GM18517 (cell line): Measurements from ENCODE around the gene FSIP1.

ENCODE experiments used
- ATAC-seq: cut with Tn5 transposase; IDR thresholded peaks from one replicate; pipeline ENCODE4 v1.9.1; 2021; ENCODE audit warnings: mild to moderate bottlenecking, moderate library complexity; ENCODE audit not compliant: unreplicated experiment

The FSIP1 gene

DNA sequence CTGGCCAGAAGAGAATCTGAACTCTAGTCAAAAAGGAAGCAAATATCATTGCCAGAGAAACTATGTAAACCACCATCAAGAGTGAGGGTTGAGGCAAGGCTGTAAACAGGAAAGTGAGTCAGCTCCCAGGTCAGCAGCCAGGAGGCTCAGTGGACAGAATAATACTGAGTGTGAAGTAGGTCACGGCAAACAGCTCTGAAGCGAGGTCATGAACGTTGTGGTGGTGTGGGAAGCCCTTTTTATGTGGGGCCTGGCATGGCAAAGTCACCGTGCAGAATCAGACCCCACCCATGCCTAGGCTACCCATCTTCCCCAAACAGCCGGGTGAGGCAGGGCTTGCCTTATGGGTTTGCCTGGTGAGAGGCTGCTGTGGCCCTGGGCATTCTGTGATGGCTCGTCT is 157.8 kb downstream of the FSIP1 start:
- ATAC-seq, result no peak

DNA sequence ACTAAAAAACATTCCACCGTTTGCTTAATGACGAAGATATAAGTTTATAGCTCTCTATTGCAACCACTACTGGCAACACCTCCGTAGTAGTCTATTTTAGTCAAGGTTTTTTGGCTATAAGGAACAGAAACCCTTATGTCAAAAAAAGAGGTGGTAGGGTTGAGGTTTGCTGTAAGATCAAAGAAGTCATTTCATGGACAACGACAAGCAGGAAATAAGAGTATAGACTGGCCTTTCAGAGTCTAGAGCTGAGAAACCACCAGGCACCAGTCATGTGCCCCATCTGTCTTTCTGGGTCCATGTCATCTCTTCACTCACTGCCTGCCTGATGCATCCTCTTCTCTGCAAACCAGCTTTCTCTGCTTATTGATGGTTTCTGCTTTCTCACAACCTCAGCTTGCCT is 159.1 kb downstream of the FSIP1 start:
- peak; percentile 89 for ATAC-seq

DNA sequence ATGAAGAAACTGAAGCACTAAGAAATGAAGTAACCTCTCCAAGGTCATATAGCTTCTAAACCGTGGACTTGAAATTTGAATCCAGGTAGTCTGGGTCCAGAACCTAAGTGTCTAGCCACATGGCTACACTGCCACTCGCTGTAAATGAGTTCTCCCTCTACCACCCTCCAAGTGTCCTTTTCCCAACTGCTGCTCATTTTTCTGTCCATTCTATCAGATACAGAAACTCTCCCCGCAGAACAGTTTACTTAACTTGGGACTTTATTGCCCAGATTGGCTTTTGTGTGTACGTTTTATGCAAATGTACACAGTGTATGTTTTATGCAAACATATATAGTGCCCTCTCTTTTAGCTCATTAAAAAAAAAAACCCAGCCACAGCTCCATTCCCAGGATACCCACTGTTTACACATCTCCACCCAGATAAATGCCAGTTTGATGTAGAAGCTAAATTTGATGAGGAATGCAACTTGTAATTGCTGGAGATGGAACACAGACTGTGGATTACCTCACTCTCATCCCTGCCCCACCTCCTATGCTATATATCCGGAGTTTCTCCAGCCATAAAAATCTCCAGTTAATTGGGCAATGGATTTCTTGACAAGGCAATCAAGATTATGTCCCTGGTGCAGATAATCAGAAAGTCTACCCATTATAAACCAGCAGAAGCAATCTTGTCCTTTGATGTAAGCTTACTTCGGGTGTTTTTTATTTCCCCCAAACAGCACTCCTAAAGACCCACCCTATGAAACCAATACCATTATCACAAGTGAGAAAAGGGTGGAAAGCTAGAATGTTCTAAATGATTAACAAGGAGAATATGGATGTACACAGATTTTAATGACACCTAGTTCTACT is 159.8 kb downstream of the FSIP1 start:
- ATAC-seq, result no peak

DNA sequence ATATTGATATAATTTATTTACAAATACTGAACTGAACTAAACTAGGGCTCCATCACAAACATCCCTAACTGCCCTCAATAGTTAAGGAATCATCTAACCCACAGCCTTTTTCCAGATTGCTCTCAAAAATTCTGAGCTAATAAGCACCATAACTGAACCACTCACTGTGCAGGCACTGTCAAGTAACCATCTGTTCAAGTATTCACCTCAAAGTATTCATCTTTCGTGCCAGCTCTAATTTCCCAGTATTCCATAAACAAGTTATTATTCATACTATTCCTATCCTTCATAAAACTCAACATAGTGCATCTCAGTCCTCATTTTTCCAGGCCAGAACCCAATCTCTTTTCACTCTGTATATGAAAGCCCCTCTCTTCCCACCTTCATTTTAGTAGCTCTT is 160.7 kb downstream of the FSIP1 start:
- ATAC-seq, result no peak

DNA sequence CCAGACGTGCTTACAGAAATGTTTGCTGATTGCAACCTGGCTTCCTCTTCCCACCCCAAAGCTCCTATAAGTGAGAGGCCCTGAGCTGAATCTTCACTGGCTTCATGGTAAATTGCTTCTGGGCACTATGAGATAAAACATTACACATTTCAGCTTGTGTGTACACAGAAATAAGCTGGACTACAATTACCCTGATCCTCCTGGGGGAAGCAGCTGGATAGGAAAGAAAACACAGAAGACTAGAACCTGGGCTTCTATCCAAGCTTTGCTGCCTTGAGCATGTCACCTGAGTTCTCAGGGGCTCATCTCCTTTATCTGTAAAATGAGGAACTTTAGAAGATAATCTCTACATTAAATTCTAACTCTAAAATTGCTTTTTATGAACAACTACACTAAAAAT is 161.4 kb downstream of the FSIP1 start:
- no peak for ATAC-seq

DNA sequence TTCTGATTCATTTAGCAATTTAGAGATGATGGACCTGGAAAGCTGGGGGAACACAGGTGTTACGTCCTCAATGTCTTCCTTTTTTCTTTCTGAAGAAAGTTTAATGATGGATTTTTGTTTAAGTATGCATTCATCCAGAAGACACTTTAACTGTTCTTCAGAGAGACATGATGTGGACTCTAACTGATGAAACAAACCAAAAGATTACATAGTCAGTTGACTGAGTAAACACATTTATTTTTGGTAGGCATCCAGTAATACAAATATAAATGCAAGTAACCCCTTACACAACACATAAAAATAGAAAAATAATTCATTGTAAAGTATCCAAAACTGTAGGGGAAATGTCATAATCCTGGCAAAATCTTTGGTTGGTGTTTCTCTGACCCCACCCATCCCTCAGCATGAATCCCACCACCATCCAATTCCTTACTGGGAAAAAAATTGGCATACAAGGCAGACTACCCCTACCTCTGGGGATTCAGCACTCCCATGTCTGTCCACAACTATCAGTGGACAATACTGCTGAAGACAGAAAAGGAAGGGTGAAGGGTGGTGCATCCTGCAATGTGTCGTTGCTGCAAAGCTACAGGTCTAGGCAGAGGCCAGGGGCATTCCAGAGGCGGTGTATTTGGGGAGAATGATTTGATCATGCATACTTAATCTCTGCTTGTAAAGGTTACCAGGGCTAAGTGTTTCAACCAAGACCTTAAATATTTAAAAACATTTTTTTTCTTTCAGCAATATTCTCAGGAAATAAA is 164.4 kb downstream of the FSIP1 start:
- no peak for ATAC-seq

DNA sequence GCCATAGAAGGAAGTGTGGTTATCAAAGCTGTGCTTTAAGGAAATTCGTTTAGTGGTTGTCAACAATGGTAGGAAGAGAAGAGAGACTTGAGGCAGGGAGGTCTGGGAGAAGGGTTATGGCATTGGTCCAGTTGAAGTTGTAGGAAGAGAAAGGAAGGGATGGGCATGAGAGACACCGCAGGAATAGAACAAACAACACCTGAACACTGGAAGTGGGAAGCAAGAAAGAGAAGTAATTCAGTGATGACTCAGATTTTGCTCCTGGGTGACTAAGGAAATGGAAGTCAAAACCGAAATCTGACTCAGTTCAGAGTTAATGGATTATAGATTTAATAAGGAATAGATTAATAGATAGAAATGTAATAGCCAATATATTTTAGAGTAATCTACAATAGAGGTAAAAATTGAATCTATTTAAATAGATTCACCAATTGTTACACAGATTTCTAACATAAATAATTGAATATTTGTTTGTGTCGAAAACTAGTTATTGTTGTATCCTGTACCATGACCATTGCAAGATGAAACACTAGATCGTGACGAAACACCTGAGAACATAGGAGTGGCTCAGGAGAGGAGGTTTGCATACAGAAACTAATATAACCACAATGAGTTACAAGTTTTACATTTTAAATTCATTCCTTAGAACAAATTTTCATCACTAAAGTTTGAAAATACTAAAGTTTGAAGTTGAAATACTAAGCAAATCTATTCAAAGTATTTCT is 165.7 kb downstream of the FSIP1 start:
- ATAC-seq, result no peak

DNA sequence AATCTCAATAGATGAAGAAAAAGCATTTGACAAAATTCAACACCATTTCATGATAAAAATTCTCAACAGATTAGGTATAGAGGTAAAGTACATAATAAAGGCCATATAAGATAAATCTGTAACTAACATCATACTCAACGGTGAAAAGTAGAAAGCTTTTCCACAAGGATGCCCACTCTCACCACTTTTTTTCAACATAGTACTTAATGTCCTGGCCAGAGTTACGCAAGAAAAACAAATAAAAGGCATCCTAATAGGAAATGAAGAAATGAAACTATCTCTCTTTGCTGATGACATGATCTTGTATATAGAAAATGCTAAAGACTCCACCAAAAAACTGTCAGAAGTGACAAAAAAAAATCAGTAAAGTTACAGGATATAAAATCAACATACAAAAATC is 168.8 kb downstream of the FSIP1 start:
- no peak for ATAC-seq

DNA sequence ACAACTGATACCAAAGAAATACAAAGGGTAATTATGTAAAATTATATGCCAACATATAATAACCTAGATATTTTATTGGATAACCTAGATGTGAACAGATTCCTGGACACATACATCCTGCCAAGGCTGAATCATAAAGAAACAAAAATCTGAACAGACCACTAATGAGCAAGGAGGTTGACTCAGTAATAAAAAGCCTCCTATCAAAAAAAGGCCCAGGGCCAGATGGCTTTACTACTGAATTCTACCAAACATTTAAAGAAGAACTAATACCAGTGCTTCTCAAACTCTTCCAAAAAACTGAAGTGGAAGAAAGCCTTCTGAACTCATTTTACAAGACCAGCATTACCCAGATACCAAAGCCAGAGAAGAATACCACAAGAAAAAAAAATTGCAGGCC is 169.4 kb downstream of the FSIP1 start:
- ATAC-seq, result no peak

DNA sequence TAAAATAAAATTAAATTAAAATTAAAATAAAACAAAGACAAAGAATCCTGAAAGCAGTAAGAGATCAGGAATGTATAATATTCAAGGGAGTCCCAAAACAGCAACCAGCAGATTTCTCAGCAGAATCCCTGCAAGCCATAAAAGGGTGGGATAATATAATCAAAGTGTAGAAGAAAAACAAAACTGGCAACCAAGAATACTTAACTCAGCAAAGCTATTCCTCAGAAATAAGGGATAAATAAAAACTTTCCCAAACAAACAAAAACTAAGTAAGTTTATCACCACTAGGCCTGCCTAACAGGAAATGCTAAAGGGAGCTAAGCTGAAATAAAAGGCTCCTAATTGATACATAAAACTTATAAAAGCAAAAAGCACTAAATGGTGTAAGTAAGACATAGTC is 172.0 kb downstream of the FSIP1 start:
- no peak for ATAC-seq

DNA sequence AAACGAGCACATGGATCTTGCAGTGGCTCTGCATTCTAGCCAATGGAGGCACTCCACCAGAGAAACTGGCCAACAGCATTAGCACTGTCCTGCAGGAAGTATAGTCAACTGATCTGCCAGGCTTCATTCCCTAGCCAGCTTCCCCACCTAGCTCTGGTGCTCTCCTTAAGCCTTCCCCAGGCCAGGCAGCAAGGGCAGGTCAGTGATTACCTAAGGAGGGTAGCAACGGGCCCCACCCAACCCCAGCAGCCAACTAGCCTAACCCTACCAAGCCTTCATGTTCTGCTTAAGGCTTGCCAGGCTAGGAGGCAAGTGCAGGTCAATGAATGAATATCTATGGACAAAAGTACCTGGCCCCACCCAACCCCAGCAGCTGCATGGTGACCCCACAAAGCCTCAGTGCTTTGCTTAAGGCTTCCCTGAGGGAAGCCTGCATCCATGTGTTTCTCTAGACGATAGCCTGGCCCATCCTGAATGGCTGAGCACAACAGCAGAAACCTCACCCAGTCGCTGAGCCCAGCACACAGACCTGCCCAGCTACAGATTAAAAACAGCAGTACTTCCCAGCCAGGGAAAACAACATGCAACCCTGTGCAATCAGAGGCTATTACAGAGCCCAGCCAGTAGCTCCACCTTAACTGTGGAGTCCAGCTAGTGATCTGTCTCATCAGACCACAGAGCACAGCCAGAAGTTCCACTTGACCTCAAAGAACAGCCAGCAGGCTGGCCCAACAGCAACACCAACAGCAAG is 173.3 kb downstream of the FSIP1 start:
- no peak for ATAC-seq

DNA sequence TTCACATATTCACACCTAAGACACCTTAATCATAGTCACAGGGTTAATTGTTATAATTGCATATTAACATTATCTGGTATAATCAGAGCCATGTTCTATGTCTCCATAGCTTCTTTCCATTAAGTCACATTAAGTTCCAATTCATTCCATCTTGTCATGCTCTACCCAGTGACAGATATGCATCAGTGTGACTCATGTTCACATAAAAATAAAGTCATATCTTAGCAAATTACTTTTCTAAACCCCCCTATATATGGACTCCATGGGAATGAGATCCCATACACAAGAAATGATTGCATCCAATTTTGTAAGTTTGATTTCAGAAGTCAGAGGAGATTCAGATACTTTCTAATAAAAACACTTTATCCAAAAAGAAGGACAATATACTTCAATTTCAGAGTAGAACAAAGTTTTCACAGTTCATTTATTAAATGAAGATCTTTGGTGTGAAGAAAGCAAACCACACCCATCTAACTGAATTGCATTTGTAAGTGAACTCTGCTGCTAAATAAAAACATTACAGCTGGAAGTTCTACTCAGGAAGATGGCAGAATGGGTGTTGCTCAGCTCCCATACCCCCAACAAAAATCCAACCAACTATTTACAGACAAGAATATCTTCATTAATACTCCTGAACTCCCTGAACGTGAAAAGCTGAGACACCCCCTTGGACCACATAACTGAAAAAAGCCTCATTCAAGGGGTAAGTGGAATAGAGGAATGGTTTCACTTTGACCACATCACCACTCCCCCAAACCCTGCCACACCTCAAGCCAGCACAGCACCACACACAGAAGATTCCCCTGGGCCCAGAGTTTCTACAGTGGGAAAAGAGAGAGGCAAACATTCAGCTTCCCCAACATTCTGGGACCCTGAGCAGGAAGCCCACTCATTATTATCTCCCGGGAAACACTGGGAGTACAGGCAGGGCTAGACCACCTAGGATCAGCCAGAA is 174.2 kb downstream of the FSIP1 start:
- ATAC-seq, result no peak

DNA sequence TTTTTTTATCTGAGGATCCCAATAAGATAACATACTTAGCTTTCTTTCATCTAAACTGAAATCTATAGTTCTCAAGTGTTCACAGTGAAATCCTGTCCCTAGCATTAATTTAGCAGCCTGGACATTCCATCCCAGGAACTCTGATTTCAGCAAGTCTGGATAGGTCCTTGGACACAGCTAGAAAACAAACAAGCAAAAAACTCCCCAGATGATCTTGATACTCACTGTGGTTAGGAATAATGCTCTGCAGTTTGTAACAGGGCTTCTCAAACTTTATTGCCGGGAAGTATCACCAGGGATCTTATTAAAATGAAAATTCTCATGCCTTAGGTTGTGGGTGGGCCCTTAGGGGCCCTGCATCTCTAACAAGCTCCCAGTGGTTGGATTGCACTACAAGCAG is 177.5 kb downstream of the FSIP1 start:
- no peak for ATAC-seq

DNA sequence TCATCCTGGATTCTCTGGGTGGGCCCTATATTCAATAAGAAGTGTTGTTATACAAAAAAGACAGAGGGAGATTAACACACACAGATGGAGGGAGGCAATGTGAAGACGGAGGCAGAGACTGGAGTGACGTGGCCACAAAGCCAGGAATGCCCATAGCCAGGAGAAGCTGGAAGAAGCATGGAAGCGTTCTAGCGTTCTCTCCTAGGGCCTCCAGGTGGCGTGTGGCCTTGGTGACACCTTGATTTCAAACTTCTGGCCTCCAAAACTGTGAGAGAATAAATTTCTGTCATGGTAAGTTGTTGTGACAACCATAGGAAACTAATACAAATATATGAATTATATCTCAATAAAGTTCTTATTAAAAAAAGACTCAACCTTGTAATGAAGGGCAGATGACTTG is 180.5 kb downstream of the FSIP1 start:
- ATAC-seq, result no peak

DNA sequence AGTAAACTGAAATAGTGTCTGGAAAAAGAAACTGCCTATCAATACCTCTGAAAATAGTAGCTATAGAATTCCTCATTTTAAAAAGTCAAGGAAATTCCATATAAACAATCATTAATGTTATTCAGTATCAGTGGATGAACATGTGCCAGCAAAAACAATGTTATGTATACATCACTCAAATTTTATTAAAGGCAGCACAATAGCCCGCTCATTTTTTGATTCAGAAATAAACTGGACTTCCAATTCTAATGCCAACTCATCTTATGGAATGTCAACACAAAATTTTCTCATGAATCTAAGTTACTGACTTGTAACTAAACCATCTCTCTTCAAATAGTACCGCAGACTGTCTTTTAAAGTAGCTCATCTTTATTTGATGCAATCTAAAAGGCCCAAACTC is 182.8 kb downstream of the FSIP1 start:
- ATAC-seq, result no peak

DNA sequence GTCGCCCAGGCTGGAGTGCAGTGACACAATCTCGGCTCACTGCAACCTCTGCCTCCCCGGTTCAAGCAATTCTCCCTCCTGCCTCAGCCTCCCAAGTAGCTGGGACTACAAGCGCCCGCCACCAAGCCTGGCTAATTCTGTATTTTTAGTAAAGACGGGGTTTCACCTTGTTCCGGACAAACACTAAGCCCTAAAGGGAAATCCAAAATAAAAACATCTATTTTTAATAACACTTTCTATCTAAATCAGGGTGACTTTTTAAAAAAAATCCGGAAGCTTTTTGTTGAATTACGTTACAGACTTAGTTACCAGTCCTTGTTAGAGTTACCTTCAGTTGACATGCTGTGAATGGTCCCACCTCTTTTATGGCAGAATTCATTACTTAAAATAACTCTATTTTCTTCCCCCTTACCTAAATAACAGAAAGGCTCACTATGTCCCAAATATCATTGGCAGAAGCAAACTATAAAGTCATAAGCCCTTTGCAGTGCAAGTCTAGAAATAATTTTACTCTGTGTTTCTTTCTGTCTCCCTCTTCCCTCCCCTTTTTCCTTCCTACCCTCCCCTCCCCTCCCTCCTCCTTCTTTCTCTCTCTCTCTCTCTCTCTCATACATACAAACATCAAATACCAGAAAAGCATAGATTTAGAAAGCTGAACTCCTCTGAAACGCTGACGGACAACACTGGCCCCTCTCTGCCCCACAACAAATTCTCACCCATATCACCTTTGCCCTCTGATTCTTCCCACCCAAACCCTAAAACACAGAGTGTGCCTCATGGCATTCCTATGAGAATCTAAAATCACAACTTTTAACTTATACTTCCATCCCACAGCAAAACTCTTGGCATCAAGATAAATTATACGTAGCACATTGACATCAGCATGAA is 183.4 kb downstream of the FSIP1 start:
- ATAC-seq, result no peak

DNA sequence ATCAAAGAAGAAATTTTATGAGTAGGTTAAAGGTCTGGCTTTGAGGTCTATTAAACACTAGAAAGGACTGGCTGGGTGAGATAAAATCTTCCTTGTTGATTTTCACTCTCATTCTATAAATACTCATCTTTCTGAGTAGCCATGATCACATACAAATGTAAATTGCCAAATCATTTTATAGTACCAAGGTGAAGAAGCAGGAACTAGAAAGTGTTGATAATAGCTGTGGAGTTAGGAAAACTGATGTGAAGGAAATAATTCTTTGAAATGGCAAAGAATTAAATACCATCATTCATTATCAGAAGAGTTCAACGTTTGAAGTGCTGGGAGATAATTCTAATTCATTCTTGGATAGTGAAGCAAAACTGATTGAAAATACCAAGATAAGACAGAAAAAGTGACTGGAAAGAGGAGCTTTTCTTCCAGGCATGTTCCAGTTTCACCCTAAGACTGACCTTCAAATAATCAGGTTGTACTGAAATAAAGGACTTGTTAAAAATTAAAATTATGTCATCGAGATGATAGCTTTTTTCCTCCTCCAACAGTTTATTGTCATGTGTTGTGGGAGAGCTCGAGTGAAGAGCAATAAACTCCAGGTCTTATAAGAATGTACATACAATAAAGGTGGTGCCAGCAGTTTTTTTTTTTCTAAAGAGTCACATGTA is 184.3 kb downstream of the FSIP1 start:
- ATAC-seq, result no peak

DNA sequence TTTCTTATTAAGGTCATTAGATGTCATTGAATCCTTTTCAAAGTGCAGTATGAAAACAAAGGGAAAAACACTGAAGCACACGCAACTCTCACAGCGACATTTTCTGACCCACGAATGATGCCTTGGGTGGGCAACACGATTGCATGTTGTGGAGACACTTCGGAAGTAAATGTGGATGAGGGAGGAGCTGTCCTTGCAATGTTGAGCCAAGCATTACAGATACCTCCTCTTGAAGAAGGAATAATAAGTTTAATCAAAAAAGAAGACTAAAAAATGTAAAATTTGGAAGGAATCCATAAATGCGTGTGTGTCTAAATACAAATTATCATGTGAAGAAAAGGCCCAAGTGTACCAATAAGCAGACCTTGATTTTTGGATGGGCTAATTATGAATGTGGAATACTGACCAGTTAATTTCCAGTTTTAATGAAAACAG is 184.9 kb downstream of the FSIP1 start:
- ATAC-seq, result no peak
